Left hindlimb (tissue), 1 donor: ENCODE results near the gene ELOVL3.
"Not testable (repeated sequence)": the region's sequence is repeated elsewhere in the genome, so short reads cannot be mapped to it uniquely, and the experiment has no call there.

Experiments
- DNase-seq: peaks from one replicate; pipeline ENCODE4 v3.0.0-alpha.2; 2018

ELOVL3 gene

DNA sequence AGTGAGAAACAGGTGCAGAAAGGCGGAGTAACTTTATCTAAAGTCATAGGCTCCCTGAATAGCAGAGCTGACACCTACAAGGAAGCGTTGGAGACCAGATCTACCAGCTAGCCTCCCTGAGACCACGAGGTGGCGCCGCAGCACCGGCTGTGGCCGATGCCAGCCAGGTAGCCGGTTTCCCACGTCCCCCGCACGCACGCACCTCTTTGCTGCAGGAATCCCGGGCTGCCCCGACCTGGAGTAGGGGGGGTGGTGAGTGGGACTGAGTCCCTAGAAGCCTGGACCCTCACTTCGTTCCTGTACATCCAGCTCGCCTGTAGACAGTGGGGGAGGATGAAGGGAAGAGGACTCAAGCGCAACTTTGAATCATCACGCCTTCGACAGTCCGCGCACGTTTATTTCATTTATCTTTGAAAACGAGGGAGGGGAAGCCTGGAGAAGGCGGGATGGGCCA is 3.7 kb downstream of the ELOVL3 start:
- DNase-seq = peak; percentile 83

DNA sequence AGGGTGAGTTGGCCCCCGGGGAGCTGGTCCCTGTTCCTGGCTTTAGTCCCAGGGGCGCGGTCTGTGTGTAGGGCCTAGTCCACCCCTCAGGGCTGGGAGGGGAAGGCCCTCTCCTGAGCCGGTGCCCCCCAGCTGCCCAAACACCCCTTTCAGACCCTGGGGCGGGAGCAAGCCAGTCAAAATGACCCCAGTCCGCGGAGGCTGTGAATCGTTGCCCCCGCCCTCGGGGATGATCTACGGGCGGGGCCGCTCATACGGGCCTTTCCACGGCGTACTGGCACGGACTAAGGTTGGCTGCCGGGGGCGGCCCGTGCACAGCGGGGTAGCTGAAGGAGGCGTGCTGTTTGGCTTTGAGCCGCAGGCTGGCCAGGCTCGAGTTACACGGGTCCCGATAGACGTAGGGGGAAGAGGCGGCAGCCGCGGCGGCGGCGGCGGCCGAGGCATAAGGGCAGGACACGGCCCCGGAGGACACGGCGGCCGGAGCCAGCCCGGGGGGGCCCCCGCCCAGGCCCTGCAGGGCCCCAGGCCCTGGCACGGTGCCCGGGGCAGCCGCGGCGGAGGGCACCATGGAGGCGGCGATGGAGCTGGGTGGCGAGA is 4.3 kb downstream of the ELOVL3 start:
- DNase-seq = peak; percentile 76

DNA sequence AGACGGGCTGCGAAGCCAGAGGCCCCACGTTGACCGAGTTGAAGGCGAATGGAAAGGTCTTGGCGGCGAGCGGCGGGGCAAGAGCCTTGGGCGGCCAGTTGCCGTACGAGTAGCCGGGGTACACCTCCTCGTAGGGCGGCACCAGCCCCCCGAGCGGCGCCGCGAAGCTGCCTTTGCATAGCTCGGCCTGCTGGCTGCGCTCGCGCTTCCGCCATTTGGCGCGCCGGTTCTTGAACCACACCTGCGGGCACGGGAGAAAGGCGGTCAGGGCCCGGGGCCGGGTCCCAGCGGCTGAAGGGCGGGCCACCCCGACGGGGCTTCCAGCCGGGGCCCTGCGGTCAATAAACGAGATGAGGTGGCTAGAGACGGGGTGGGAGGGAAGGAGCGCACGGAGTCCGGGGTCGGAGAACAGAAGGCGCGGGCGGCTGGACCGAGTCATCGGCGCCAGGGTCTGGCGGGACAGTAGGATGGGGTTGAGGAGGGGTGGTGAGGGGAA is 4.8 kb downstream of the ELOVL3 start:
- DNase-seq = no peak

DNA sequence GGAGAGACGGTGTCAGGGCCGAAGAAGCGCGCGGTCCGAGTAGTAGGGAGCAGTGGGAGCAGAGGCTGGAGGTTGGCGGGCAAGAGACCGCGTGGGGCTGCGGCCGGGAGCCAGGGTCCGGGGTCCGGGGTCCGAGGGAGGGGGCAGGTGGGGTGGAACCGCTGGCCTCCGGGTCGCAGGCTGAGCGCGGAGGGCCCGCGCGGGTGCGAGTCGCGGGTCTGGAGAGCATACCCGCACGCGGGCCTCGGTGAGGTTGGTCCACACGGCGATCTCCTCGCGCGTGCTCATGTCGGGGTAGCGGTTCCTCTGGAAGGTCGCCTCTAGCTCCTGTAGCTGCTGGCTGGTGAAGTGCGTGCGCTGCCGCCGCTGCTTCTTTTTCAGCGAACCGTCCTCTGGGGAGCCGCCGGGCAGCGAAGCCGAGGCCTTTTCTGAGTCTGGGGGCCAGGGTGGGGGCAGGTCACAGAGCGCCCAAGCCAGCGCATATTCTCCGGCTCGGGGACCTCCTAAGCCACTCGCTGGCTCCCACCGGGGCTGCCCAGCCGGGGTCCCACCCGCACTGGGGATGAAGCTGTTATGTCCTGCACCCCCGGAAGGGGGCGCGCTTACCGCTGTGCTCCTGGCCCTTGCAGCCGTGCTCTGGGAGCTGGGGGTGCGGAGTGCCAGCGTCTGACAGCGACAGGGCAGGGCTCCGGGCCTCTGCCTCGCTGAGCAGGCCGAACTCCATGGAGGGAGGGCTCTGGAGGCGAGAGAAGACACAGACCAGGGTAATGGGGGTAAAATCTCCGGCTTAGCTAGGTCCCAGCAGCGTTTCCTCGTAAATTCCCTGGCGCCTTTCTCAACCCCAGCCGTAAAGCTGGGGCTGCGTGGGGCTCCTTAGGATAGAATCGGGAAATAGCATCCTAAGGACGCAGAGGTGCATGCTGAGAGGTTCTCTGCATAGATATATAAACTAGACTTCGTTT is 5.5 kb downstream of the ELOVL3 start:
- DNase-seq = peak; percentile 51

DNA sequence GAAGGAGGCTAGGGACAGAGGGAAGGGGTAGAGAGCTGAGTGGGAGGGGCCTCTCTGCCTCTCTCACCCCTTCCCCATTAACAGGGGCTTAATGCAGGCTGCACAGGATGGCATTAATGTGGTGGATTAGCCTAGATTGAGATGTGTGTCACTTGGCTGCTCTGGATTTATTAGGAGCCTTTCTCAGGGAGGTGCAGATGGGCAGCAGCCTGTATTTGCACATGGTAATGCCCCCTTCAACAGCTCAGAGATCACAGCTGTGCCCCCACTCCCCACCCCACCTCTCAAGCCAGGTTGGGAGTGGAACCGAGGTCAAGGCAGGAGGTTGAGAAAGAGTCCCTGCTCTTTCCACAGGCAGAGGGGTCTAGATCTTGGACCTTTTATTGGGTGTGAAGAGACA is 7.9 kb downstream of the ELOVL3 start:
- DNase-seq = no peak

DNA sequence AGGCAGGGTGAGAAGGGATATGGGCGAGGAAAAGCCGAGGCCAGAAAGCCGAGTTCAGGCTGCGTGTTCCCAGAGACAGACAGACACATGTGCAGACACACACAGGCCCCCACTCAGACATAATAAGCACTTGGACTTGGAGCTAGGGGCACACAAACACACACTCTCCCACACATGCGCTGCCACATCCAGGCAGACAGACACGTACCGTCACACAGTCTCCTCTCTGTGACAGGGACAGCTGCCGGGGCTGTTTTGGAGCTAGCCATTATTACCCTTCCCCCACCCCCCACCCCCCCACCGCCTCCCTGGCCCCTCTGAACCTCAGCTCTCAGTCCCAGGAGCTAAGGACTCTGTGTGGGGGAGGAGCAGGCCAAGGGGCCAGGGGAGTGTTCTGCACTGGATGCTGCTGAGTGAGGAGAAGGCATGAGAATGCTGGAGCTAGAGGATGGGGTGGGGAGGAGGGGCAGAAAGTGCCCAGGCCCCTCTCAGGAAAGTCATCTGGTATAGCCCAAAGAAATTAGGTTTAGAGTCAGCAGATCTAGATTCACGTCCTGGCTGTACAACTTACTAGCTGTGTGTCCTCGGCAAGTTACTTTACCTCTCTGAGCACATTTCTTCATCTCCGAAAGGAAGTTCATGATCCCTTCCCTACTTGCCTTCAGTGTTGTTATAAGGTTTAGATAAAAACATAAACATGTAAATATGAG is 8.9 kb downstream of the ELOVL3 start:
- DNase-seq = peak; percentile 61

DNA sequence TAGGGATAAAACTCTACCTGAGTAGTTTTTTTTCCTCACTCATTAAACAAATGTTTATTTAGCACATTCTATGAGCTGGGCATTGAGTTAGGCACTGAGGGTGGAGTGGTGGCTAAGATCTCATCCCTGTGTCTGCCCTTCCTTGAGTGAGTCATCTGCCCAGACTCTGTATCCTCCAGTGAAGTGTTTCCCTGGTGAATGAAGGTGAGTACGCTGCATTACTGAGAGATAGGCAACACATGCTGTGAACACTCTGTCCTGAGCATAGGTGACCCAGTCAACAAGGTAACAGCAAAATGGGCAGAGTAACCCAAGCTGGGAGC is 9.5 kb downstream of the ELOVL3 start:
- no peak for DNase-seq

DNA sequence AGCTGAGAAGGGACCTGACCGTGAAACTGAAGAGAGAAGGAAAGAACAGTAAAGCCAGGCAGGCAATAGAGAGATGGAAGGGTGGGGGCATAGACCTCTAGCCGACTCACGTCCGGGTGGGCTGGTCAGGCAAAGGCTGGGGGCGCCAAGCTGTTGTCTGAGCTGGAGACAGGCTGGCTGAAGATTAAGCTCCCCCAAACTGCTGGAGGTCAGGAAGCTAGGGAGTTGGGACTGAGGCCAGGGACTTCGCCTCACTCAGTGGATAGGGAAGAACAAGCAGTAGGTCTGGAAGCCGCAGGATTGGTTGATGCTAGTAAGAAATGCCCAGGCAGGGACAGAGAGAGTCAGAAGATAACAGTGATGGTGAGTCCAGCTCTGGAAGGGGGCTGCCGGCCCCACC is 9.9 kb downstream of the ELOVL3 start:
- DNase-seq = no peak

DNA sequence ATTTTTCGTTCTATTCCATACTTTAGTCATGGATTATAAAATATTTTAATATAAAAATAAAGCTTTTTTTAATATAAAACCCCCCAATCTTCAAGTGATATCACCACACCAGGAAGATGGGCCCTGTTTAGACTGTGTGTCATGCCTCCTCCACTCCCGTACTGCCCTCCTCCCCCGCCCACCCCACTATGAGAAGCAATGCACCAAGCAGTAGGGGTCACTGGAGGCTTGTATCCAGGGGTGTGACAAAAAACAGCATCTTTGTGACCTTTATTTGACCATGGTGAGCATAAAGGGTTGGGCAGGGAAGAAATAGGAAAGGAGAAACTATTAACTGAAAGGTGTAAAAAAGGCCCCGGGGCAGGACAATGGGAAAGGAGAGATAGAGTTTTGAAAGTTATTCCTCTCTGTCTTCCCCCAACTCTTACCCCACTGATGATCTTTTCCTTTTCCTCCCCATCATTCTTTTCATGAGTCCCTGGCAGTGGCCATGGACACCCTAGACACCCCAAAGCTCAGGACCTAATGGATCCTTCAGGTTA is 11.7 kb downstream of the ELOVL3 start:
- DNase-seq = no peak

DNA sequence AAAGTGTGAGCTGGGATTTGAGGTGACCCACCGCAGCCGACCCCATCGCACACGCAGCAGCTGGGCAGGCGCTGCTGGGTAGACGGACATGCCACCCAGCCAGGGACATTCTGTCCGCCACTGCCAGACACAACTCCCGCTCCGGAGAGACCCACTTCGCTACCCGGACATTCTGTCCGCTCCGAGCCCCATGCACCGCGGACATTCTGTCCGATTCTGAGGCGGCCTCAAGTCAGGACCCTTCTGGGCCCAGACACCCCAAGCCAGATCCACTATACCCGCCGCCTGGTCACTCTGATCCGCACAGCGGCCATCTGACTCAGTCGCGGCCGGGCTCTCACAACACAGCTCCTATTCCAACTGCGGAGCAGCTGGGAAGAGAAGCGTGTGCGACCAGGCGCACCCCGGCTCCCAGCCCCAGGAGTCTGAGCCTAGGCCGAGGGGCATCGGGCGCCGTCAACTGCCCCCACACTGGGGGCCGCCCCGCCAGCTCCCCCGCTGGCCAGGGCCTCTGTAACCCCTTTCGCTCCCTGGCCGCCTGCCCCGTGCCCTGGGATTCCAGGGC is 14.4 kb downstream of the ELOVL3 start:
- no peak for DNase-seq

DNA sequence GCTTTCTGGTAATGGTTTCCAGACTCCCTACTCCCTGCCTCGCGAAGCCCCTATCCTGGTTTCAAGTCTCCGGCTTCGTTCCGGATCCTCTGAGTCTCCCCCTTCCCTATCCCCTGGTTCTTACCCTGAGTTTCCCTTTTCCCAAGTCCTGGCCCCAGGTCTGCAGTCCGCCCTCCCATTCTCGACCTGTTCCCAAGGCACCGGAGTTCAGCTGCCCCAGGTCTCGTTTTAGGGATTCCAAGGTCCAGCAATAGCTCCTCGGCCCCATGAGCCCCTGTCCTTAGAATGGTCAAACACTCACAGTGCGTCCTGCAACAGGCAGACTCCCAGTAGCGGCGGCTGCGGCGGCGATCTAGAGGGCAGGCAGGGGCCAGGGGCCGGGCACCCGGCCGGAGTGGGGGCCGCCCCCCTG is 14.9 kb downstream of the ELOVL3 start:
- peak; percentile 50 for DNase-seq

DNA sequence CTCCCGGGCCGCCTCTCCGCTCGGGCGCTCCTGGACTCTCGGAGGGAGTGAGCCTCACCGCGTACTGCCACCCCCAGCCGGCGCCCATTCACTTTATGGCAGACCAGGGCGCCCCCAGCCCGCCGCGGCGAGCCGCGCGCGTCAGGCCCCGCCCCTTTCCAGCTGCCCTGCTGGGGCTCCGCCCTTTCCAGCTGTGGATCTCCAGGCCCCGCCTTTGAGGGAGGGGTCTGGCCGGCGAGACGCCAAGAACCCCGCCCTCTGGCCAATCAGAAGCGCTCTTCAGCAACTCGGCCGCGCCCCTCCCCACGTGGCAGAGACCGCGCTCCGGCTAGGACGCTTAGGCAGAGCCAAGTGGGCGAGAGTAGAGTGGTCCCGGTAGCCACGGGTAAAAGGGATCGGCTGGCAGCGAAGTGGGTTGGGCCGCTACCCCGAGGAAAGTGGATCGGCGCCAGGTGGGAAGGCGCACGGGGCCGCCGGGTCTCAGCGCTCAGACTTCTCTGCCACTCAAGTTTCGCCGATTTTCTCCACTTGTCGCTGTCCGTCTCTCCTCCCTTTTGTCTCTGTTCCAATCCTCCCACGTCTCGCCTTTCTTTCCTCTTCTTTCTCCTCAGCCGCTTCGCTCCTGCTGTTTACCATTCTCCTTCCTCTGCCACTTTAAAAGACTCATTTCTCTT is 15.5 kb downstream of the ELOVL3 start, which contains the start of gene PITX3:
Gene PITX3 (minus strand): TSS at position 69 of the 674 bp plus-strand sequence. CDS start 9,432 bp downstream, outside the sequence.
- peak; percentile 98 for DNase-seq

DNA sequence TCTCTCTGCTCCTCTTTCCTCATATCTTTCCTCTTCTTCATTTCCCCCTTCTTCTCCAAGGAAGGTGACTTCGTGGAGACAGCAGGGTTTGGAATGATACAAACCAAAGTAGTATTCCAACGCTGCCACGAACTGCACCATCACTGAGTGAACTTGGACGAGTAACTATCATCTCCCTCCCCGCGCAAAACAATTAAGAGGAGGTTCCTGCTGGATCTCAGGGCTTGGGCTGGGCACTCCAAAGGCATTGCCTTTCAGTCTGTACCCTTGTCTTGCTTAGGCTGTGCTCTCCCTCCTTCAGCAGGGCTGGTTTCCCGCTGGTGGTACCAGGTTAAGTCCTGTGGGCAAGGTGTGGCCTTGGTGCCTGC is 16.0 kb downstream of the ELOVL3 start:
- DNase-seq = no peak

DNA sequence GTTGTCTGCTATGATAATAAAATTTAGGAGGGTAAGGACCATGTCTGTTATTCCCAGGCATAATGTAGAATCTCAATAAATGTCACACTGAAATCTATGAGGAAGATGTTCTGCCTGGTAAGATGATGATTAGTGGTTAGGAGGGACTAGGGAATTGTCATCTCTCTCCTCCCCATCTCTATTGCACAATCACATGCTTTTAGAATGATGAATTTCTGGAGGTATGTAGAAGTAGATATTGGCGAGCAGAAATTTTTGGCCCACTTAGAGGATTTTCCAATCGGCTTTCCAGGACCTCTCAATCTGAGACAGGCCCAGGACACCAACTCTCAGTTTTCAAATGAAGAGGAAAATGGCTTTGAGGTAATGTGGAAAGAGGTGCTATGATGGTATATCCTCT is 17.2 kb downstream of the ELOVL3 start:
- DNase-seq = no peak

DNA sequence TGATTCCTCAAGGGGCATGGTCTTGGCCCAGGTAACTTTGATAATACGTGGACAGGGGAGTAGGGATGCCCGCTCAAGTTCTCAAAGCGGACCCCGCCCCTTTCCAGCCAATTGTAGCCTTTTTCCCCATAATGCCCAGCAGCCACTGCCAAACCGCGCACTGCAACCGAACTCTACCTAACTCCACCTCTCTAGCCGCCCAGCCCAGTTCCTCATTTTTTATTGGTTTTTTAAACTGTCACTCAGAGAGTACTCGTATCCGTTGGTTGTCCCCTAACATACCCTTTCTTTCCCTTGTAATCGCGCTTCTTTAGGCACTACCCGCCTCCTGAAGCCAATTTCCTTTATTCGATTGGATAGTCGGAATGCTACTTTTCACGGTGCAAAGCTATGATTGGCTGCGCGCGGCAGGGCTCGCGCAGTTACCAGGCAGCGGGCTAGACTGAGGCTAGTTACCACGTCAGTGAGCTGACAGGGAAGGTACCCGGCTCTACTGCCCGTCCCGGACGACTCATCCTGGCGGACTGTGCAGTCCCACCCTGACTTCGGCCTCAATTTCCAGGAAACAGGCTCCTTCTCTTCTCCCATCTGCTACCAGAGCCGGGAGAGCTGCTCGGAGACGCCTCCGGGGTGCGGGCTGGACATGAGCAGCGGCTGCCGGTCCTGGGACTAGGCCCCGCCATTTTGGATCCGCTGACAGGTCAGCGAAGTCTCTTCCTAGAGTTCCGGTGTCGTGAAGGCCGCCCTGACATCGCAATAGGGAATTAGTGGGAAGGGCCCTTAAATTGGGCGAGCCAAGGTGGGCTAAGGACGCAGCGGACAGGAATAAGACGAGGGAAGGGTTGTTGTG is 19.2 kb downstream of the ELOVL3 start, which contains the start of gene GBF1:
Gene GBF1 (plus strand): TSS at position 451 of the 850 bp plus-strand sequence. CDS start 13,407 bp downstream, outside the sequence.
- peak; percentile 95 for DNase-seq

DNA sequence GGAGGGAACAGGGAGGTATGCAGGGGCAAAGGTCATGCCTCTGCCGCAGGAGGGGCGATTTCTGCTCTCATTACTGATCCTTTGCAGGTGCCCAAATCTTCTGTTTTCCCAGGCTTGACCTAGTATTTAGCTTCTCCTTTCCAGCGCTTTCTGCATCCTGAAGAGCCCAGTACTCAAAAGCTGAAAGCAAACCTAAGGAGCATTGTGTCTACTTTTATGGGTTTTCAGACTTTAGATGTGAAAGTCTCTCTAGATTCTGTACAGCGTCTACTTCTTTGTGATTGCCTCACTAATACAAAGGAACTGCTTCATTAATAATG is 19.8 kb downstream of the ELOVL3 start:
- no peak for DNase-seq

DNA sequence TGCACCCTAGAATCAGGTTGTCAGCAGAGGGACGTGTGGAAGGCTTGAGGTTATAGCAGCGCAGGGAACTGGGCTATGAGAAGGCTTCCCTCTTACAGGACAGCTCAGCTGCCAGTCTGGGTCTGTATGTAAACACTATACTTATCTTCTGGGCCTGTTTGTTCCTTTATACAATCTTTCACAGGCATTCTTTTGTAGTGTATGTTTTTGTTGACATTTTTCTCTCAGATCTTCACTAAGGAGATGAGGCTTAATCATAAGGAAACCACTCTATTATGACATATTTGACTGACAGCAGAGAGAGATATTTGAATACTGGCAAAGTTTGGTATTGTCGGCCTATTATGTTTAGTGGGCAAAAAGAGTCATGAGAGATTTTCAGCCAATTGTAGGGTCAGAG is 20.2 kb downstream of the ELOVL3 start:
- DNase-seq = no peak

DNA sequence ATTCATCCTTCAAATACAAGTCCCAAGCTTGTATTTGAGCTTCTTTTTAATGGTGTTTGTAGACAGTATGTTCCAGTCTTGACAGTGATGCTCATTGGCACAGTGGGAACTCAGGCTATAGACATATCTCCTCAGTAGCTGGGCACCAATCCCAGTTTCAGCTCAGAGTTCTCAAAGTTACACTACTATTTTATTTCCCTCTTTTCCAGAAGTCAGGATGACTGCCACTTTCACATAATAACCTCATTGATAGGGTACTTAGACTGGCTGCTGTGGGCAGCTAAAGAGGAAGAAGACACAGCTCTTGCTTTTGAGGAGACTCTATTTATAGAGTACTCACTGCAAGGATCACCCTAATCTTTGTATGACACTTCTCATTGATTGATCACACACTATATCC is 21.6 kb downstream of the ELOVL3 start:
- DNase-seq = no peak

DNA sequence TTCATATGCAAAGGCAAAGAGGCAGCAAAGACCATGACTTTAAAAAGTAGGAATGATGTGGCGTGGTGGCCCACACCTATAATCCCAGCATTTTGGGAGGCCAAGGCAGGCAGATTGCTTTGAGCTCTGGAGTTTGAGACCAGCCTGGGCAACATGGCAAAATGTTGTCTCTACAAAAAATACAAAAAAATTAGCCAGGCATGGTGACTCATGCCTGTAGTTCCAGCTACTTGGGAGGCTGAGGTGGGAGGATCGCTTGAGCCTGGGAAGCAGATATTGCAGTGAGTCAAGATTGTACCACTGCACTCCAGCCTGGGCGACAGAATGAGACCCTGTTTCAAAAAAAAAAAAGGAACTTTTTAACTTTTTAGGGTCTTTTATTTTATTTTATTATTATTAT is 26.4 kb downstream of the ELOVL3 start:
- DNase-seq = not testable (repeated sequence)

DNA sequence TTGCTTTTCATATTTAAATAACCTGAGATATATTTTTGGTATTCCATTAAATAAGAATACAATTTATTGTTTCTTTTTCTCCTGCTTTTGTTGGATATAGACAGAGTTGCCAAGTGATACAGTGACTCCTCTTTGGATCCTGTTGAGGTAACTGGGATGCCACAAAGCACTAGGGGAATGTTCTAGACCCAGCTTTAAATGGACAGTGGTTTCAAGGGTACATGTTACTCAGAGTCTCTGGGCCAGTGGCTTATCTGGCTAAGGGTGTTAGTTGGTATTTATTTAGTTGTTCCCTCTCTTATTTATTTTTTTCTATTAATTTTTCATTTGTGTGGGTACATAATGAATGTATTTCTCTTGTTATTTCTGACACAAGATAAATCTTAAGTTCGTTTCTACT is 28.3 kb downstream of the ELOVL3 start:
- no peak for DNase-seq

DNA sequence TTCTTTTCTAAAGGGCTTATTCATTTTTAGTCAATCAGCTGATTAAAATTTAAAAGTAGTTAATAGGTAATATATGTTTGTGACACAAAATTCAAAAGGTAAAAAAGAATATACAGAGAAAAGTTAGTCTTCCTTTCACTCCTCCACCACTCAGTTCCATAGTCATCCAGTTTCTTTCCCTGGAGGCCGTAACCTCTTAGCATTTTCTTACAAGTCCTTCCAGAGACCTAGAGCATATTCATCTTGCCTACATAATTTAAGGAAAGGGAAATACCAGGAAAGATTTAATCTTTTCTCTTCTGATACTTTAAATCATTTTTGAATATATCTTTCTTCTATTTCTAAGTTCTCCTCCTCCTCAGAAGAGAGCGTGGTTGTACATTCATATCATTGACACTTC is 29.3 kb downstream of the ELOVL3 start:
- DNase-seq = no peak
